HepG2 (cell line): ENCODE measurements around the gene RAD51D. TPM values are rescaled to one million over a fixed set of nuclear protein-coding genes. Genes with fewer than 3 reads are reported as not detected.

ENCODE experiments used
- ATAC-seq: fragments of 200-7000 bp; cut with Tn5 transposase; 3 replicates; pipeline ENCODE4 v1.9.1; 2020; ENCODE audit warnings: mild to moderate bottlenecking, moderate library complexity
- BruUV-seq: library from RNA; stranded (reverse); fragments of 400-500 nt; replicated peaks from 2 replicates; lab custom pipeline; 2021; lab: Mats Ljungman, UMichigan
- CTCF ChIA-PET: fragments of 300-600 bp; formaldehyde crosslinking; extraction: SDS; loops from one replicate; lab custom pipeline; 2021; ENCODE audit warnings: low total read pairs, inconsistent platforms, low intra/inter-chr PET ratio; lab: Yijun Ruan, JAX
- POLR2A ChIA-PET: fragments of 350-600 bp; sonication (Branson Sonifier 250); formaldehyde crosslinking; loops from one replicate; lab custom pipeline; 2020; ENCODE audit warnings: antibody characterized with exemption, inconsistent platforms; lab: Yijun Ruan, JAX
- DNase-seq: peaks from one replicate; pipeline ENCODE4 v3.0.0-alpha.2; 2015; ENCODE audit warnings: low spot score
- FAIRE-seq: peaks from 3 replicates; lab custom pipeline; 2011; peaks lifted over from hg19 to GRCh38; lab: Jason Lieb, UNC
- H2AFZ ChIP-seq: one replicate; pipeline ENCODE4 v1.6.1; 2011; ENCODE audit warnings: low read length, inconsistent platforms
- H3K27ac ChIP-seq: fragments of 300-600 bp; 3 replicates; pipeline ENCODE4 v1.8.0; 2011; ENCODE audit warnings: mixed run types, mild to moderate bottlenecking, mixed read lengths, low read length, inconsistent platforms; ENCODE audit not compliant: insufficient read depth; ENCODE audit errors: extremely low read length
- H3K27me3 ChIP-seq, 2 experiments: fragments of 200-600 bp in 1 of 2; 2 replicates in 1 of 2; 3 replicates in 1 of 2; pipeline versions ENCODE4 v1.6.0 to v1.8.0; 2011; ENCODE audit warnings: low read length in 2 of 2, mild to moderate bottlenecking in 2 of 2, moderate library complexity in 2 of 2, inconsistent platforms in 1 of 2; ENCODE audit not compliant: insufficient read depth in 2 of 2, control insufficient read depth in 1 of 2
- H3K36me3 ChIP-seq, 2 experiments: fragments of 200-600 bp in 1 of 2; replicated peaks in 1 of 2; 2 replicates in 1 of 2; 3 replicates in 1 of 2; pipeline versions ENCODE4 v1.5.1 to v1.8.0; 2011; ENCODE audit warnings: low read length in 2 of 2, inconsistent platforms in 1 of 2; ENCODE audit not compliant: insufficient read depth in 2 of 2, control insufficient read depth in 1 of 2
- H3K4me1 ChIP-seq: 2 replicates; pipeline ENCODE4 v1.5.1; 2012; ENCODE audit warnings: low read length, inconsistent platforms; ENCODE audit not compliant: insufficient read depth
- H3K4me2 ChIP-seq: 2 replicates; pipeline ENCODE4 v1.6.0; 2011; ENCODE audit warnings: low read depth, low read length, inconsistent platforms
- H3K4me3 ChIP-seq, 3 experiments: fragments of 200-600 bp in 1 of 3; sonication (generic), shearing (Covaris generic) in 1 of 3; replicated peaks in 1 of 3; 2 replicates each; pipeline ENCODE4 v1.5.1; 2011 to 2016; ENCODE audit warnings: low read length in 3 of 3, inconsistent platforms in 2 of 3, low read depth in 2 of 3, mild to moderate bottlenecking in 2 of 3, control low read depth in 1 of 3, mixed read lengths in 1 of 3; ENCODE audit not compliant: insufficient read depth in 1 of 3
- H3K79me2 ChIP-seq: one replicate; pipeline ENCODE4 v1.6.1; 2011; ENCODE audit warnings: low read length, inconsistent platforms; ENCODE audit not compliant: insufficient read depth
- H3K9ac ChIP-seq: 2 replicates; pipeline ENCODE4 v1.6.0; 2011; ENCODE audit warnings: mild to moderate bottlenecking, low read depth, low read length, inconsistent platforms; ENCODE audit not compliant: insufficient read depth
- H3K9me3 ChIP-seq: 2 replicates; pipeline ENCODE4 v1.5.1; 2012; ENCODE audit warnings: mild to moderate bottlenecking, low read length
- H4K20me1 ChIP-seq: 2 replicates; pipeline ENCODE4 v1.6.0; 2011; ENCODE audit warnings: inconsistent platforms, mild to moderate bottlenecking, low read length, moderate library complexity; ENCODE audit not compliant: insufficient read depth
- EEA1 ChIP-seq: sonication (generic); formaldehyde crosslinking; IDR thresholded peaks from 2 replicates; pipeline ENCODE4 v1.5.1; 2020; ENCODE audit warnings: mild to moderate bottlenecking, missing genetic modification reagents, borderline replicate concordance
- ELF4 ChIP-seq: sonication (generic); formaldehyde crosslinking; IDR thresholded peaks from 2 replicates; pipeline ENCODE4 v1.5.0; 2020; ENCODE audit warnings: missing genetic modification reagents, mild to moderate bottlenecking, moderate library complexity, borderline replicate concordance
- GMEB1 ChIP-seq: sonication (generic); formaldehyde crosslinking; IDR thresholded peaks from 2 replicates; pipeline ENCODE4 v1.5.1; 2020; ENCODE audit warnings: missing genetic modification reagents, mild to moderate bottlenecking, borderline replicate concordance
- HMG20A ChIP-seq: IDR thresholded peaks from 2 replicates; pipeline ENCODE4 v1.6.1; 2016; ENCODE audit warnings: borderline replicate concordance
- ISX ChIP-seq: sonication (generic); formaldehyde crosslinking; conservative IDR thresholded peaks from 2 replicates; pipeline ENCODE4 v1.5.0; 2020; ENCODE audit warnings: missing genetic modification reagents
- KMT2B ChIP-seq: IDR thresholded peaks from 2 replicates; pipeline ENCODE4 v1.6.1; 2016; ENCODE audit warnings: missing genetic modification reagents, missing compliant biosample characterization
- NKX3-1 ChIP-seq: sonication (generic); formaldehyde crosslinking; IDR thresholded peaks from 2 replicates; pipeline ENCODE4 v1.5.0; 2020; ENCODE audit warnings: missing genetic modification reagents
- POLR2A ChIP-seq, 2 experiments: IDR thresholded peaks; 2 replicates each; pipeline ENCODE4 v1.6.1; 2011; ENCODE audit warnings: low read depth in 2 of 2, low read length in 2 of 2, mild to moderate bottlenecking in 1 of 2, moderate library complexity in 1 of 2; ENCODE audit not compliant: insufficient read depth in 1 of 2
- POLR2G ChIP-seq: fragments of 200-400 bp; formaldehyde crosslinking; IDR thresholded peaks from 2 replicates; pipeline ENCODE4 v1.6.1; 2018; ENCODE audit warnings: mild to moderate bottlenecking, low read depth, low read length, moderate library complexity
- SOX6 ChIP-seq, 2 experiments: fragments of 450-650 bp in 1 of 2; sonication (generic) in 1 of 2; formaldehyde crosslinking in 1 of 2; IDR thresholded peaks; 2 replicates each; pipeline versions ENCODE4 v1.4.0 to v1.6.1; 2017 to 2020; ENCODE audit warnings: antibody characterized with exemption in 1 of 2, mild to moderate bottlenecking in 1 of 2, missing genetic modification reagents in 1 of 2
- TEAD3 ChIP-seq: optimal IDR thresholded peaks from 2 replicates; pipeline ENCODE3; 2016; ENCODE audit warnings: borderline replicate concordance
- ZFP91 ChIP-seq: sonication (generic); formaldehyde crosslinking; IDR thresholded peaks from 2 replicates; pipeline ENCODE4 v1.9.0; 2022; ENCODE audit warnings: missing genetic modification reagents, mild to moderate bottlenecking, borderline replicate concordance
- ZNF407 ChIP-seq: sonication (generic); formaldehyde crosslinking; IDR thresholded peaks from one replicate; pipeline ENCODE4 v1.5.1; 2020; ENCODE audit warnings: mild to moderate bottlenecking, missing genetic modification reagents; ENCODE audit errors: not compliant biosample characterization
- ZSCAN30 ChIP-seq: sonication (generic); formaldehyde crosslinking; IDR thresholded peaks from 2 replicates; pipeline ENCODE4 v1.5.0; 2020; ENCODE audit warnings: mild to moderate bottlenecking, missing genetic modification reagents
- WGBS: methylation state at CpG from one replicate; pipeline ENCODE4 v1.1.6; 2017; ENCODE audit warnings: low lambda C conversion rate; 5-methylcytosine and 5-hydroxymethylcytosine counted together
- in situ Hi-C: cut with HindIII; loops from 2 replicates; pipeline ENCODE4 v1.10.0; 2017; ENCODE audit warnings: low pct_unique_long_range_greater_than_20kb; ENCODE audit not compliant: extremely low pct_ligation_motif_present
- intact Hi-C: fragments of 100-400 bp; cut with micrococcal nuclease; formaldehyde crosslinking; loops from one replicate; pipeline ENCODE4 v1.10.0; 2022; ENCODE audit not compliant: unreplicated experiment
- polyA plus RNA-seq, 8 experiments: library from polyadenylated mRNA; depleted of rRNA in 3 of 8; stranded (reverse) in 7 of 8; unstranded in 1 of 8; fragments of >200 nt; fragmentation: Illumina TruSeq in 4 of 8; extraction: Trizol in 4 of 8; gene quantifications; 2 replicates each; pipeline versions ENCODE4 v1.2.1 to v1.2.3, GENCODE V29; 2011 to 2016; ENCODE audit warnings: low read depth in 4 of 8, missing spikeins in 1 of 8, mixed read lengths in 1 of 8; ENCODE audit not compliant: insufficient read depth in 1 of 8
- total RNA-seq, 5 experiments: library from RNA; depleted of rRNA; stranded (reverse); fragments of >200 nt; fragmentation: Illumina TruSeq; extraction: Trizol; gene quantifications; 2 replicates each; pipeline ENCODE4 v1.2.3, GENCODE V29; 2016; ENCODE audit warnings: low read depth in 1 of 5

RAD51D gene
- total and polyA plus RNA-seq, 2 of the 13 experiments (the other 11 are each of a cell fraction or from before 2014, with no cell fraction given) = 6.7 to 13.1 TPM

GRCh38 chr17:35159940-35160339 lies 40.3 kb upstream of the RAD51D start:
- Histone ChIP-seq H3K4me1 (no peaks in the 10 kb centered on the region), H3K4me2 (no peak overlapping the region), H3K9me3 (no peaks in the 10 kb centered on the region), H3K79me2 (no peaks in the 10 kb centered on the region), H3K27me3 (peaks cover 0 to 14% of the 10 kb centered on the region in 2 experiments; a peak in 2 of 5 replicates), H4K20me1 (no peaks in the 10 kb centered on the region), H3K36me3 (no peaks in the 10 kb centered on the region), H3K27ac (no peak overlapping the region), H3K9ac (no peak overlapping the region), H3K4me3 (no peak overlapping the region), H2AFZ (no peak overlapping the region)
- 7% methylated on average over 2 of the region's 2 CpGs for WGBS
- POLR2A ChIA-PET = no interaction called here
- CTCF ChIA-PET = no interaction called here
- FAIRE-seq (no peak), DNase-seq (no peak), ATAC-seq (no peak)
- in situ Hi-C loops = no loop called here
- intact Hi-C loops = no loop called here
- BruUV-seq = no TSS peak
- TF ChIP-seq NKX3-1 (CRISPR knock-in tag) = no peak
- no peak for TF ChIP-seq HMG20A (CRISPR knock-in tag)
- TF ChIP-seq POLR2G = no peak
- no peak for TF ChIP-seq GMEB1
- no peak for TF ChIP-seq KMT2B (CRISPR knock-in tag)
- no peak for TF ChIP-seq ZFP91 (CRISPR knock-in tag)
- no peak for TF ChIP-seq EEA1 (CRISPR knock-in tag)
- TF ChIP-seq TEAD3 (CRISPR knock-in tag) = no peak
- TF ChIP-seq ZNF407 = no peak
- no peak for TF ChIP-seq SOX6 (IDR thresholded peaks at IDR 0.05)
- TF ChIP-seq SOX6 (CRISPR knock-in tag; IDR thresholded peaks at IDR 0.05) = no peak
- TF ChIP-seq ZSCAN30 (CRISPR knock-in tag) = no peak
- TF ChIP-seq ISX (CRISPR knock-in tag) = no peak
- no peak for TF ChIP-seq POLR2A (IDR thresholded peaks at IDR 0.05; ENCODE audit: insufficient read depth in 1 of 2, low read depth in 2 of 2, low read length in 2 of 2)
- no peak for TF ChIP-seq ELF4 (CRISPR knock-in tag)
